ENCODE data around the gene BRCA1.

Gene BRCA1

DNA sequence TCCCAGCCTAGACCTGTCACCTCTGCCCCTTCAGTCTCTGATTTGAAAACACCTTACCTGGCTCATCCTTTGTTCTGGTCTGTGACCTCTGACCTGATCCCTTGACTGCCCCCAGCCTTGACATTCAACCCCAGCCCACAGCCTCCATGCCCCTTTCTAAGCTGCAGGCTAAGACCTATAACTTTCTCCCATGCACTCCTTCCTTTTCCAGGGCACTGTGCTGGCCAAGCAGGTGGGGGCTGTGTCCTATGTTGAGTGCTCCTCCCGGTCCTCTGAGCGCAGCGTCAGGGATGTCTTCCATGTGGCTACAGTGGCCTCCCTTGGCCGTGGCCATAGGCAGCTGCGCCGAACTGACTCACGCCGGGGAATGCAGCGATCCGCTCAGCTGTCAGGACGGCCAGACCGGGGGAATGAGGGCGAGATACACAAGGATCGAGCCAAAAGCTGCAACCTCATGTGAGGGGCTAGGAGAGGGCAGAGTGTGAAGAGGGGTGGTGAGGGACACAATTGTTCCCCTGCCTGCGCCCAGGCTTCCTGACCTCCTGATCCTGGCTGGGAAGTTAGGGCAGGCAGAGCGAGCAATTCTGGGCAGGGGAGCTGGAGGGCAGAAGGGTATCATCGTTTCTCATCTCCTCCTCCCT is 96.8 kb downstream of the BRCA1 start:
- no peak overlapping the region for H3K27ac ChIP-seq
- no peak for TF ChIP-seq ZFX (IDR thresholded peaks at IDR 0.05)
- TF ChIP-seq, protein P1, sequence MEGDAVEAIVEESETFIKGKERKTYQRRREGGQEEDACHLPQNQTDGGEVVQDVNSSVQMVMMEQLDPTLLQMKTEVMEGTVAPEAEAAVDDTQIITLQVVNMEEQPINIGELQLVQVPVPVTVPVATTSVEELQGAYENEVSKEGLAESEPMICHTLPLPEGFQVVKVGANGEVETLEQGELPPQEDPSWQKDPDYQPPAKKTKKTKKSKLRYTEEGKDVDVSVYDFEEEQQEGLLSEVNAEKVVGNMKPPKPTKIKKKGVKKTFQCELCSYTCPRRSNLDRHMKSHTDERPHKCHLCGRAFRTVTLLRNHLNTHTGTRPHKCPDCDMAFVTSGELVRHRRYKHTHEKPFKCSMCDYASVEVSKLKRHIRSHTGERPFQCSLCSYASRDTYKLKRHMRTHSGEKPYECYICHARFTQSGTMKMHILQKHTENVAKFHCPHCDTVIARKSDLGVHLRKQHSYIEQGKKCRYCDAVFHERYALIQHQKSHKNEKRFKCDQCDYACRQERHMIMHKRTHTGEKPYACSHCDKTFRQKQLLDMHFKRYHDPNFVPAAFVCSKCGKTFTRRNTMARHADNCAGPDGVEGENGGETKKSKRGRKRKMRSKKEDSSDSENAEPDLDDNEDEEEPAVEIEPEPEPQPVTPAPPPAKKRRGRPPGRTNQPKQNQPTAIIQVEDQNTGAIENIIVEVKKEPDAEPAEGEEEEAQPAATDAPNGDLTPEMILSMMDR (conservative IDR thresholded peaks at IDR 0.05) = no peak

GRCh38 chr17:43027091-43028032 is 97.8 kb downstream of the BRCA1 start:
- no peak overlapping the region for H3K27ac ChIP-seq
- no peak for TF ChIP-seq ZFX (IDR thresholded peaks at IDR 0.05)
- TF ChIP-seq, protein P1 (conservative IDR thresholded peaks at IDR 0.05) = no peak

- TF ChIP-seq, protein P1 (conservative IDR thresholded peaks at IDR 0.05) = no peak
- TF ChIP-seq ZFX (IDR thresholded peaks at IDR 0.05) = no peak
- H3K27ac ChIP-seq = no peak overlapping the region
Measured at GRCh38 chr17:43026595-43026994, 98.6 kb downstream of the BRCA1 start.

DNA sequence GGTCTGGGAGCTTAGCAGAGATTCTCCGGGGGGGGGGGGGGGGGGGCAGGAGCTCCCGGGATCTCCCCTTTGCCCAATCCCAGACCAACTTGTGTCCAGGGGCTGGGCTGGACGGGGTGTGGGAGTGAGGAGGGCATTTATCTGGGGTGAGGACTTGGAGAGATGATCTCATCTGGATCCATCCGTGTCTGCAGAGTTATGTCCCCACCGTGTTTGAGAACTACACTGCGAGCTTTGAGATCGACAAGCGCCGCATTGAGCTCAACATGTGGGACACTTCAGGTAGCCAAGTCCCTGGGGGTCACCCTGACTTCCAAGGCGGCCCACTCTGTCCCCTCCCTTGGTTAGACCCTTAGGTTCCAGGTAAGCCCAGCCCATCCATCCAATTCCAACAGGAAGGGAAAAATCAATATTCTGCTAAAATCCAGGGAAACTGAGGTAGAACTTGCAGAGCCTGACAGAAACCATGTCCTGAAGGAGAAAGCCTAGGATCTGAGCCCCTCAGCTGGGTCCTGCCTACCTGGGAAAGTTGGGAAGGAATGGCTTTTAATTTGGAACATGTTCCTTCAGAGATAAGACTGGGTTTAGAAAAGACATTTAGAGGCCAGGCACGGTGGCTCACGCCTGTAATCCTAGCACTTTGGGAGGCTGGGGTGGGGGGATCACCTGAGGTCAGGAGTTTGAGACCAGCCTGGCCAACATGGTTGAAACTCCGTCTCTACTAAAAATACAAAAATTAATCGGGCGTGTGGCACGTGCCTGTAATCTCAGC is 99.2 kb downstream of the BRCA1 start:
- TF ChIP-seq, protein P1 (conservative IDR thresholded peaks at IDR 0.05) = no peak
- TF ChIP-seq ZFX (IDR thresholded peaks at IDR 0.05) = no peak

GRCh38 chr17:43025290-43025657 is 99.9 kb downstream of the BRCA1 start:
- H3K27ac ChIP-seq = no peak overlapping the region
- no peak for TF ChIP-seq ZFX (IDR thresholded peaks at IDR 0.05)

More for the DNA sequence above, 99.2 kb downstream of the BRCA1 start:
- H3K27ac ChIP-seq = no peak overlapping the region

- H3K27ac ChIP-seq = no peak within 1 kb of the TSS
- no peak for TF ChIP-seq ZFX (IDR thresholded peaks at IDR 0.05)
- TF ChIP-seq, protein P1 (conservative IDR thresholded peaks at IDR 0.05) = no peak
Measured at GRCh38 chr17:43024407-43025289, 100.5 kb downstream of the BRCA1 start, which contains the start of gene RND2. RND2 (plus strand) TSS chr17:43025231; CDS start chr17:43025348, 117 bp downstream.
